Endodermal cell (in vitro differentiated cells): ENCODE data around the gene PTN. TPM values are rescaled to one million over a fixed set of nuclear protein-coding genes. Genes with fewer than 3 reads are reported as not detected.

Source experiments
- DNase-seq: peaks from one replicate; pipeline ENCODE4 v3.0.0-alpha.2; 2017
- H3K27ac ChIP-seq: 2 replicates; pipeline ENCODE4 v1.5.1; 2013; ENCODE audit warnings: mild to moderate bottlenecking, low read depth, low read length, moderate library complexity
- H3K27me3 ChIP-seq: 2 replicates; pipeline ENCODE4 v1.6.1; 2013; ENCODE audit warnings: mild to moderate bottlenecking, low read length, moderate library complexity; ENCODE audit not compliant: insufficient read depth, control insufficient read depth, poor library complexity, severe bottlenecking
- H3K36me3 ChIP-seq: 2 replicates; pipeline ENCODE4 v1.7.0; 2013; ENCODE audit warnings: mild to moderate bottlenecking, low read length, moderate library complexity; ENCODE audit not compliant: control insufficient read depth, insufficient read depth
- H3K4me1 ChIP-seq: one replicate; pipeline ENCODE4 v1.7.0; 2013; ENCODE audit warnings: low read length; ENCODE audit not compliant: control insufficient read depth, insufficient read depth
- H3K4me3 ChIP-seq: 2 replicates; pipeline ENCODE4 v1.5.1; 2013; ENCODE audit warnings: mild to moderate bottlenecking, low read length, moderate library complexity
- H3K9ac ChIP-seq: 2 replicates; pipeline ENCODE4 v1.6.1; 2013; ENCODE audit warnings: mild to moderate bottlenecking, low read length, moderate library complexity; ENCODE audit not compliant: poor library complexity, severe bottlenecking; ENCODE audit errors: extremely low read depth
- H3K9me3 ChIP-seq: 2 replicates; pipeline ENCODE4 v1.6.1; 2013; ENCODE audit warnings: mild to moderate bottlenecking, low read length, moderate library complexity; ENCODE audit not compliant: control insufficient read depth
- H3K27ac Mint-ChIP-seq: 2 replicates; pipeline ENCODE4 v1.8.0; 2020; ENCODE audit warnings: mixed read lengths
- H3K27me3 Mint-ChIP-seq: 2 replicates; pipeline ENCODE4 v1.8.0; 2021; ENCODE audit warnings: mild to moderate bottlenecking, mixed read lengths; ENCODE audit not compliant: insufficient read depth
- H3K36me3 Mint-ChIP-seq: 2 replicates; pipeline ENCODE4 v1.8.0; 2020; ENCODE audit warnings: low read depth, mixed read lengths
- H3K4me1 Mint-ChIP-seq: 2 replicates; pipeline ENCODE4 v1.8.0; 2020; ENCODE audit warnings: mixed read lengths
- H3K4me3 Mint-ChIP-seq: 2 replicates; pipeline ENCODE4 v1.8.0; 2020; ENCODE audit warnings: mild to moderate bottlenecking, moderate library complexity, mixed read lengths
- H3K9me3 Mint-ChIP-seq: 2 replicates; pipeline ENCODE4 v1.8.0; 2020; ENCODE audit warnings: mild to moderate bottlenecking, mixed read lengths
- WGBS, 2 experiments: methylation state at CpG; one replicate each; pipeline versions ENCODE4 v1.1.5 to v1.1.7; 2013; ENCODE audit warnings: missing lambda C conversion rate in 2 of 2, mixed read lengths in 1 of 2; ENCODE audit not compliant: insufficient coverage in 1 of 2, insufficient read length in 1 of 2; 5-methylcytosine and 5-hydroxymethylcytosine counted together
- total RNA-seq, 2 donors: library from RNA; stranded (reverse); fragmentation: NEBNext Ultra II Directional in 1 of 2; extraction: Animal tissue kit (Norgen Biotek cat#: 25700) in 1 of 2; gene quantifications; 2 replicates in 1 of 2; 3 replicates in 1 of 2; pipeline ENCODE4 v1.2.1, GENCODE V29; 2021
- TF ChIP-seq, protein P1 (sequence below): fragments of 200-600 bp; sonication (generic); conservative IDR thresholded peaks from 2 replicates; pipeline ENCODE4 v1.5.0; 2021; ENCODE audit warnings: antibody characterized with exemption, mild to moderate bottlenecking

The PTN gene
- total RNA-seq, 2 donors from 2014 or later: 4.8 to 5.6 TPM

- DNase-seq: no peak
- 60 to 89% methylated on average over 1 to 2 of the region's 2 CpGs for WGBS, 2 experiments
- TF ChIP-seq, protein P1, sequence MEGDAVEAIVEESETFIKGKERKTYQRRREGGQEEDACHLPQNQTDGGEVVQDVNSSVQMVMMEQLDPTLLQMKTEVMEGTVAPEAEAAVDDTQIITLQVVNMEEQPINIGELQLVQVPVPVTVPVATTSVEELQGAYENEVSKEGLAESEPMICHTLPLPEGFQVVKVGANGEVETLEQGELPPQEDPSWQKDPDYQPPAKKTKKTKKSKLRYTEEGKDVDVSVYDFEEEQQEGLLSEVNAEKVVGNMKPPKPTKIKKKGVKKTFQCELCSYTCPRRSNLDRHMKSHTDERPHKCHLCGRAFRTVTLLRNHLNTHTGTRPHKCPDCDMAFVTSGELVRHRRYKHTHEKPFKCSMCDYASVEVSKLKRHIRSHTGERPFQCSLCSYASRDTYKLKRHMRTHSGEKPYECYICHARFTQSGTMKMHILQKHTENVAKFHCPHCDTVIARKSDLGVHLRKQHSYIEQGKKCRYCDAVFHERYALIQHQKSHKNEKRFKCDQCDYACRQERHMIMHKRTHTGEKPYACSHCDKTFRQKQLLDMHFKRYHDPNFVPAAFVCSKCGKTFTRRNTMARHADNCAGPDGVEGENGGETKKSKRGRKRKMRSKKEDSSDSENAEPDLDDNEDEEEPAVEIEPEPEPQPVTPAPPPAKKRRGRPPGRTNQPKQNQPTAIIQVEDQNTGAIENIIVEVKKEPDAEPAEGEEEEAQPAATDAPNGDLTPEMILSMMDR: no peak
Measured at GRCh38 chr7:137295739-137296324, 47.7 kb downstream of the PTN start.

GRCh38 chr7:137289101-137289500, 54.4 kb downstream of the PTN start:
- H3K27me3 ChIP-seq: no peaks in the 10 kb centered on the region
- no peak overlapping the region for H3K27ac Mint-ChIP-seq
- TF ChIP-seq, protein P1: no peak
- H3K27me3 Mint-ChIP-seq: no peaks in the 10 kb centered on the region
- DNase-seq: no peak
- H3K27ac ChIP-seq: no peak overlapping the region
- no peaks in the 10 kb centered on the region for H3K36me3 Mint-ChIP-seq
- H3K36me3 ChIP-seq: no peaks in the 10 kb centered on the region
- H3K4me3 ChIP-seq: no peak overlapping the region
- H3K9me3 ChIP-seq: peaks cover 8% of the 10 kb centered on the region
- peaks cover 6% of the 10 kb centered on the region for H3K9me3 Mint-ChIP-seq
- no peaks in the 10 kb centered on the region for H3K4me1 ChIP-seq
- H3K4me1 Mint-ChIP-seq: no peaks in the 10 kb centered on the region
- no peak overlapping the region for H3K4me3 Mint-ChIP-seq
- no peak overlapping the region for H3K9ac ChIP-seq
- WGBS, 2 experiments: 80 to 95% methylated on average over 4 of the region's 4 CpGs

More at GRCh38 chr7:137295739-137296324, 47.7 kb downstream of the PTN start:
- Histone ChIP-seq H3K4me1 (peaks cover 10% of the 10 kb centered on the region), H3K4me3 (no peak overlapping the region), H3K27me3 (no peaks in the 10 kb centered on the region), H3K27ac (no peak overlapping the region), H3K36me3 (no peaks in the 10 kb centered on the region), H3K9me3 (no peaks in the 10 kb centered on the region), H3K9ac (no peak overlapping the region)
- Mint-ChIP-seq H3K36me3 (no peaks in the 10 kb centered on the region), H3K9me3 (no peaks in the 10 kb centered on the region), H3K4me1 (peaks cover 29% of the 10 kb centered on the region), H3K4me3 (no peak overlapping the region), H3K27ac (no peak overlapping the region), H3K27me3 (no peaks in the 10 kb centered on the region)

DNA sequence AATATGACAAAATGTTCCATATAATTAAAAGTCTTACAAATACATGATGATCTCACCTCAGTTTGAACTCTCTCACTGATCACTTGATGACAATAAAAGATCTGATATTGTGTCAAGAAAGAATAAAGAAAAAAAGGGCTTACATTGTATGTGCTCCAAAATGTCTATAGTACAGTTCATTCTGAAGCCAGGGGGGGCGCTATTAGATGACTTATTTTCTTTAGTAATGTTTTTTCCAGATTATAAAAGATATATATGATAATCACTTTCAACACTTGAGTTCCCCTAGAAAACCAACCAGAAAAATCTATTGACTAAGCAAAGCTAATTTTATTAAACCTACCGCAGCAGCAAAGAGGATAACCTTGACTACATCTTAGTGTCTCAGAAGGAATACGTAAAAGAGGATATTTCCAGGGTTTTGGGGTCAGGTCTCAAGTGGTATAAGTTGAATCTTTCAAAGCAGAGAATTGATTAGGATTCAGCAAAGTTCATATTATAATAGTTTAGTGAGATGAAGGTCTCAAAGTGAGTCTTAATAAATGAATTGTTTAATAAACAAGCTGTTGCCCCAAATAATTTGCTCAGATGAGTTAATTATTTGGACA, 55.8 kb downstream of the PTN start:
- Histone ChIP-seq H3K36me3 (no peaks in the 10 kb centered on the region), H3K27ac (no peak overlapping the region), H3K4me3 (no peak overlapping the region), H3K4me1 (no peaks in the 10 kb centered on the region), H3K27me3 (no peaks in the 10 kb centered on the region), H3K9ac (no peak overlapping the region), H3K9me3 (peaks cover 8% of the 10 kb centered on the region)
- H3K4me1 Mint-ChIP-seq: no peaks in the 10 kb centered on the region
- 97 to 100% methylated on average over 1 to 2 of the region's 3 CpGs for WGBS, 2 experiments
- peaks cover 6% of the 10 kb centered on the region for H3K9me3 Mint-ChIP-seq
- TF ChIP-seq, protein P1: peak; percentile 87
- no peaks in the 10 kb centered on the region for H3K36me3 Mint-ChIP-seq
- H3K4me3 Mint-ChIP-seq: no peak overlapping the region
- DNase-seq: no peak
- no peak overlapping the region for H3K27ac Mint-ChIP-seq
- no peaks in the 10 kb centered on the region for H3K27me3 Mint-ChIP-seq
